SK-N-SH (cell line): ENCODE data around the gene ATP8B1. TPM values are rescaled to one million over a fixed set of nuclear protein-coding genes. Genes with fewer than 3 reads are reported as not detected.

ENCODE experiments used
- CTCF ChIA-PET: fragments of 300-600, 350-600 bp; formaldehyde crosslinking; extraction: SDS; loops from one replicate; lab custom pipeline; 2021; lab: Yijun Ruan, JAX
- POLR2A ChIA-PET: fragments of 350-600 bp; sonication (Branson Sonifier 250); formaldehyde crosslinking; extraction: SDS; loops from one replicate; lab custom pipeline; 2020; ENCODE audit warnings: antibody characterized with exemption, inconsistent platforms; lab: Yijun Ruan, JAX
- DNase-seq: peaks from one replicate; pipeline ENCODE4 v3.0.0; 2012
- H2AFZ ChIP-seq: fragments of 200-600 bp; sonication (generic); 2 replicates; pipeline ENCODE4 v1.8.1; 2016; ENCODE audit warnings: antibody characterized with exemption, mild to moderate bottlenecking, low read depth
- H3F3A ChIP-seq: fragments of 200-600 bp; sonication (generic); replicated peaks from 2 replicates; pipeline ENCODE3; 2016; ENCODE audit warnings: antibody characterized with exemption, mild to moderate bottlenecking; ENCODE audit not compliant: insufficient read depth
- H3K27ac ChIP-seq, 2 experiments: fragments of 200-500 bp in 1 of 2; fragments of 200-600 bp in 1 of 2; sonication (Bioruptor generic) in 1 of 2; sonication (generic), shearing (Covaris generic) in 1 of 2; 2 replicates each; pipeline versions ENCODE4 v1.5.1 to v1.6.1; 2014 to 2016; ENCODE audit warnings: low read depth in 2 of 2, inconsistent platforms in 1 of 2, low read length in 1 of 2, mild to moderate bottlenecking in 1 of 2, mixed read lengths in 1 of 2
- H3K27me3 ChIP-seq: fragments of 200-600 bp; sonication (generic), shearing (Covaris generic); 2 replicates; pipeline ENCODE4 v1.6.1; 2016; ENCODE audit warnings: mixed run types; ENCODE audit not compliant: insufficient read depth
- H3K36me3 ChIP-seq, 2 experiments: fragments of 200-500 bp in 1 of 2; fragments of 200-600 bp in 1 of 2; sonication (Bioruptor generic) in 1 of 2; sonication (generic) in 1 of 2; replicated peaks in 1 of 2; 2 replicates each; pipeline versions ENCODE3 to v1.5.1; 2014 to 2016; ENCODE audit warnings: low read length in 1 of 2, mild to moderate bottlenecking in 1 of 2; ENCODE audit not compliant: insufficient read depth in 2 of 2, control insufficient read depth in 1 of 2
- H3K4me1 ChIP-seq, 2 experiments: fragments of 200-500 bp in 1 of 2; fragments of 200-600 bp in 1 of 2; sonication (Bioruptor generic) in 1 of 2; sonication (generic), shearing (Covaris generic) in 1 of 2; 2 replicates each; pipeline versions ENCODE4 v1.5.1 to v1.6.1; 2014 to 2016; ENCODE audit warnings: low read depth in 1 of 2, low read length in 1 of 2, mixed run types in 1 of 2; ENCODE audit not compliant: insufficient read depth in 2 of 2, control insufficient read depth in 1 of 2
- H3K4me2 ChIP-seq: fragments of 200-600 bp; sonication (generic), shearing (Covaris generic); 2 replicates; pipeline ENCODE4 v1.6.1; 2017; ENCODE audit warnings: mixed run types
- H3K4me3 ChIP-seq, 2 experiments: fragments of 200-500 bp in 1 of 2; fragments of 200-600 bp in 1 of 2; sonication (Bioruptor generic) in 1 of 2; sonication (generic), shearing (Covaris generic) in 1 of 2; 2 replicates each; pipeline versions ENCODE4 v1.5.1 to v1.8.1; 2014 to 2016; ENCODE audit warnings: low read depth in 2 of 2, inconsistent platforms in 1 of 2, low read length in 1 of 2, mild to moderate bottlenecking in 1 of 2, mixed read lengths in 1 of 2, moderate library complexity in 1 of 2
- H3K79me2 ChIP-seq: fragments of 200-600 bp; sonication (generic); 2 replicates; pipeline ENCODE4 v1.8.1; 2017; ENCODE audit warnings: mild to moderate bottlenecking; ENCODE audit not compliant: insufficient read depth
- H3K9ac ChIP-seq: fragments of 200-600 bp; sonication (generic); 2 replicates; pipeline ENCODE4 v1.6.1; 2017; ENCODE audit warnings: mixed run types
- H3K9me2 ChIP-seq: fragments of 200-600 bp; sonication (generic); 2 replicates; pipeline ENCODE4 v1.6.1; 2017; ENCODE audit warnings: mixed run types
- H3K9me3 ChIP-seq: fragments of 200-600 bp; sonication (generic); 2 replicates; pipeline ENCODE4 v1.6.1; 2017; ENCODE audit warnings: mixed run types, mild to moderate bottlenecking, moderate library complexity
- H4K20me1 ChIP-seq: fragments of 200-600 bp; sonication (generic); 2 replicates; pipeline ENCODE4 v1.6.1; 2017; ENCODE audit warnings: mild to moderate bottlenecking, mixed run types; ENCODE audit not compliant: insufficient read depth
- ELF1 ChIP-seq: IDR thresholded peaks from 2 replicates; pipeline ENCODE4 v1.4.0; 2012
- FOSL2 ChIP-seq: IDR thresholded peaks from 2 replicates; pipeline ENCODE4 v1.4.0; 2012; ENCODE audit warnings: low read depth, mild to moderate bottlenecking, moderate library complexity, borderline replicate concordance
- FOXM1 ChIP-seq: IDR thresholded peaks from 2 replicates; pipeline ENCODE4 v1.4.0; 2012; ENCODE audit warnings: low read depth, mild to moderate bottlenecking
- GATA2 ChIP-seq: sonication (generic); formaldehyde crosslinking; IDR thresholded peaks from 2 replicates; pipeline ENCODE4 v1.5.0; 2020; ENCODE audit warnings: mild to moderate bottlenecking, missing genetic modification reagents
- JUND ChIP-seq: IDR thresholded peaks from 2 replicates; pipeline ENCODE4 v1.4.0; 2012
- MAX ChIP-seq: IDR thresholded peaks from 2 replicates; pipeline ENCODE4 v1.4.0; 2012; ENCODE audit warnings: low read depth
- MXI1 ChIP-seq: IDR thresholded peaks from 2 replicates; pipeline ENCODE4 v1.6.1; 2012; ENCODE audit warnings: mild to moderate bottlenecking, low read depth, low read length, improper control_type of control experiment
- POLR2AphosphoS5 ChIP-seq: IDR thresholded peaks from 2 replicates; pipeline ENCODE4 v1.6.1; 2012; ENCODE audit warnings: low read depth, low read length
- RCOR1 ChIP-seq: fragments of 150-350 bp; IDR thresholded peaks from 2 replicates; pipeline ENCODE4 v1.6.1; 2017; ENCODE audit warnings: antibody characterized with exemption, low read length
- REST ChIP-seq: IDR thresholded peaks from 2 replicates; pipeline ENCODE4 v1.6.1; 2012; ENCODE audit warnings: mild to moderate bottlenecking, low read depth, low read length, moderate library complexity
- whole genome bisulfite sequencing: methylation state at CpG from one replicate; pipeline ENCODE4 v1.1.6; 2017; ENCODE audit warnings: low lambda C conversion rate; 5-methylcytosine and 5-hydroxymethylcytosine counted together
- polyA plus RNA-seq, 3 experiments: library from polyadenylated mRNA; depleted of rRNA; stranded (reverse); fragments of >200 nt; gene quantifications; 2 replicates each; pipeline ENCODE4 v1.2.3, GENCODE V29; 2012
- TF ChIP-seq, protein P1 (sequence below): IDR thresholded peaks from 2 replicates; pipeline ENCODE4; 2012
- TF ChIP-seq, protein P2 (sequence below): IDR thresholded peaks from 2 replicates; pipeline ENCODE4 v1.4.0; 2012; ENCODE audit warnings: low read depth, borderline replicate concordance
- TF ChIP-seq, protein P3 (sequence below): fragments of 150-350 bp; IDR thresholded peaks from 2 replicates; pipeline ENCODE4 v1.6.1; 2016; ENCODE audit warnings: mild to moderate bottlenecking, low read depth, low read length

The ATP8B1 gene
- polyA plus RNA-seq, 1 of the 3 experiments (the other 2 are of a cell fraction), result 43.8 TPM

GRCh38 chr18:57791192-57791591, 11.9 kb downstream of the ATP8B1 start:
- H3K4me1 ChIP-seq, result peaks cover 0 to 51% of the 10 kb centered on the region in 2 experiments; a peak in 2 of 4 replicates
- 95% methylated on average over 5 of the region's 5 CpGs for WGBS

GRCh38 chr18:57790316-57790715, 12.8 kb downstream of the ATP8B1 start:
- TF ChIP-seq, protein P1, sequence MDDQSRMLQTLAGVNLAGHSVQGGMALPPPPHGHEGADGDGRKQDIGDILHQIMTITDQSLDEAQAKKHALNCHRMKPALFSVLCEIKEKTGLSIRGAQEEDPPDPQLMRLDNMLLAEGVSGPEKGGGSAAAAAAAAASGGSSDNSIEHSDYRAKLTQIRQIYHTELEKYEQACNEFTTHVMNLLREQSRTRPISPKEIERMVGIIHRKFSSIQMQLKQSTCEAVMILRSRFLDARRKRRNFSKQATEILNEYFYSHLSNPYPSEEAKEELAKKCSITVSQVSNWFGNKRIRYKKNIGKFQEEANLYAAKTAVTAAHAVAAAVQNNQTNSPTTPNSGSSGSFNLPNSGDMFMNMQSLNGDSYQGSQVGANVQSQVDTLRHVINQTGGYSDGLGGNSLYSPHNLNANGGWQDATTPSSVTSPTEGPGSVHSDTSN, result no peak
- TF ChIP-seq ELF1, result no peak
- TF ChIP-seq, protein P2, sequence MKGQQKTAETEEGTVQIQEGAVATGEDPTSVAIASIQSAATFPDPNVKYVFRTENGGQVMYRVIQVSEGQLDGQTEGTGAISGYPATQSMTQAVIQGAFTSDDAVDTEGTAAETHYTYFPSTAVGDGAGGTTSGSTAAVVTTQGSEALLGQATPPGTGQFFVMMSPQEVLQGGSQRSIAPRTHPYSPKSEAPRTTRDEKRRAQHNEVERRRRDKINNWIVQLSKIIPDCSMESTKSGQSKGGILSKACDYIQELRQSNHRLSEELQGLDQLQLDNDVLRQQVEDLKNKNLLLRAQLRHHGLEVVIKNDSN, result no peak
- TF ChIP-seq FOXM1, result no peak
- TF ChIP-seq POLR2AphosphoS5, result no peak
- TF ChIP-seq JUND, result no peak
- no peak for TF ChIP-seq GATA2 (CRISPR knock-in tag)
- no peak for TF ChIP-seq RCOR1
- no peak for TF ChIP-seq MXI1
- TF ChIP-seq MAX, result no peak
- no peak for TF ChIP-seq FOSL2
- Histone ChIP-seq H3K36me3 (peaks cover 0 to 27% of the 10 kb centered on the region in 2 experiments), H2AFZ (no peak overlapping the region), H4K20me1 (peaks cover 56% of the 10 kb centered on the region), H3K79me2 (peaks cover 94% of the 10 kb centered on the region), H3K9ac (no peak overlapping the region), H3K27me3 (no peaks in the 10 kb centered on the region), H3F3A (peaks cover 52% of the 10 kb centered on the region), H3K4me1 (peaks cover 0 to 59% of the 10 kb centered on the region in 2 experiments; a peak in 2 of 4 replicates), H3K9me2 (no peaks in the 10 kb centered on the region), H3K9me3 (no peaks in the 10 kb centered on the region), H3K4me3 (no peak overlapping the region), H3K4me2 (peak overlapping the region; percentile 79), H3K27ac (peak overlapping the region in 1 of 2 experiments; percentile 97; a peak in 2 of 4 replicates)
- DNase-seq, result no peak
- CTCF ChIA-PET, result no interaction called here
- 87% methylated on average over 4 of the region's 4 CpGs for WGBS
- POLR2A ChIA-PET, result no interaction called here

More at GRCh38 chr18:57791192-57791591, 11.9 kb downstream of the ATP8B1 start:
- Histone ChIP-seq H2AFZ (no peak overlapping the region), H3K9ac (no peak overlapping the region), H3K9me3 (no peaks in the 10 kb centered on the region), H3K27ac (peak overlapping the region in 1 of 2 experiments; percentile 97; a peak in 2 of 4 replicates), H3K79me2 (peaks cover 94% of the 10 kb centered on the region), H3K4me2 (no peak overlapping the region), H3F3A (peaks cover 52% of the 10 kb centered on the region), H3K36me3 (peaks cover 0 to 30% of the 10 kb centered on the region in 2 experiments), H3K4me3 (no peak overlapping the region), H3K27me3 (no peaks in the 10 kb centered on the region), H4K20me1 (peaks cover 65% of the 10 kb centered on the region), H3K9me2 (no peaks in the 10 kb centered on the region)
- no peak for DNase-seq
- ChIA-PET CTCF (no interaction called here), POLR2A (no interaction called here)
- TF ChIP-seq REST, result 0 out of 2 replicates have a peak, but pooled peaks have one; percentile 50
- TF ChIP-seq, protein P3, sequence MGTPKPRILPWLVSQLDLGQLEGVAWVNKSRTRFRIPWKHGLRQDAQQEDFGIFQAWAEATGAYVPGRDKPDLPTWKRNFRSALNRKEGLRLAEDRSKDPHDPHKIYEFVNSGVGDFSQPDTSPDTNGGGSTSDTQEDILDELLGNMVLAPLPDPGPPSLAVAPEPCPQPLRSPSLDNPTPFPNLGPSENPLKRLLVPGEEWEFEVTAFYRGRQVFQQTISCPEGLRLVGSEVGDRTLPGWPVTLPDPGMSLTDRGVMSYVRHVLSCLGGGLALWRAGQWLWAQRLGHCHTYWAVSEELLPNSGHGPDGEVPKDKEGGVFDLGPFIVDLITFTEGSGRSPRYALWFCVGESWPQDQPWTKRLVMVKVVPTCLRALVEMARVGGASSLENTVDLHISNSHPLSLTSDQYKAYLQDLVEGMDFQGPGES, result no peak
